Dedifferentiated amniotic fluid mesenchymal stem cell (primary cell): Measurements from ENCODE around the gene IL32.

Experiments
- DNase-seq: peaks from one replicate; pipeline ENCODE4 v3.0.0-alpha.2; 2016; ENCODE audit errors: extremely low spot score

IL32 gene

GRCh38 chr16:3065069-3065741, at the start of gene IL32:
IL32 (plus strand) TSS chr16:3065640; CDS start chr16:3065812, 172 bp downstream.
- DNase-seq, result peak; percentile 73

GRCh38 chr16:3015865-3016521, 49.4 kb upstream of the IL32 start:
- DNase-seq, result no peak

GRCh38 chr16:3017344-3017743, 48.1 kb upstream of the IL32 start:
- no peak for DNase-seq

GRCh38 chr16:3017794-3018506, 47.5 kb upstream of the IL32 start, which contains the start of gene CLDN6:
CLDN6 (minus strand) TSS chr16:3018183; CDS start chr16:3016021, 2,162 bp downstream.
- no peak for DNase-seq

- no peak for DNase-seq
These were observed 45.7 kb upstream of the IL32 start for GRCh38 chr16:3019594-3020246.

GRCh38 chr16:3020247-3020603, 45.2 kb upstream of the IL32 start, which contains the start of gene TNFRSF12A:
TNFRSF12A (plus strand) TSS chr16:3020368; CDS start chr16:3020398, 30 bp downstream.
- DNase-seq, result peak; percentile 60

- peak; percentile 71 for DNase-seq
These were observed 44.6 kb upstream of the IL32 start for GRCh38 chr16:3020604-3021448.

- peak; percentile 72 for DNase-seq
These were observed 43.8 kb upstream of the IL32 start for GRCh38 chr16:3021449-3022207.

GRCh38 chr16:3022208-3022683, 43.2 kb upstream of the IL32 start:
- peak; percentile 95 for DNase-seq

- DNase-seq, result no peak
These were observed 42.6 kb upstream of the IL32 start for GRCh38 chr16:3022684-3023414.

GRCh38 chr16:3023415-3023668, 42.1 kb upstream of the IL32 start:
- DNase-seq, result peak; percentile 61

- peak; percentile 97 for DNase-seq
These were observed 41.6 kb upstream of the IL32 start, which contains the start of the genes HCFC1R1 and THOC6 for GRCh38 chr16:3023669-3024478. HCFC1R1 (minus strand) TSS chr16:3023942; CDS start chr16:3023941, 1 bp downstream. THOC6 (plus strand) TSS chr16:3024035; CDS start chr16:3024327, 292 bp downstream.

- DNase-seq, result no peak
These were observed 40.1 kb upstream of the IL32 start for GRCh38 chr16:3025032-3026002.

GRCh38 chr16:3026003-3026378, 39.4 kb upstream of the IL32 start:
- DNase-seq, result no peak

- no peak for DNase-seq
These were observed 38.6 kb upstream of the IL32 start for GRCh38 chr16:3026609-3027488.

- no peak for DNase-seq
These were observed 38.0 kb upstream of the IL32 start for GRCh38 chr16:3027489-3027795.
